BE2C (cell line): Measurements from ENCODE around the gene CBARP.
"Not testable (repeated sequence)": the region's sequence is repeated elsewhere in the genome, so short reads cannot be mapped to it uniquely, and the experiment has no call there.

Experiments used
- DNase-seq: peaks from one replicate; pipeline ENCODE4 v3.0.0-alpha.2; 2020
- H3K27me3 ChIP-seq: fragments of 250-450 bp; sonication (Bioruptor Pico); 2 replicates; pipeline ENCODE4 v1.5.1; 2020; ENCODE audit warnings: mild to moderate bottlenecking
- H3K36me3 ChIP-seq: fragments of 250-450 bp; sonication (Bioruptor Pico); 2 replicates; pipeline ENCODE4 v1.5.1; 2020; ENCODE audit warnings: mild to moderate bottlenecking
- H3K4me1 ChIP-seq: fragments of 250-450 bp; sonication (Bioruptor Pico); 2 replicates; pipeline ENCODE4 v1.5.1; 2020
- H3K4me3 ChIP-seq: 2 replicates; pipeline ENCODE4 v1.5.1; 2011; ENCODE audit warnings: low read depth, low read length
- H3K9me3 ChIP-seq: fragments of 250-450 bp; sonication (Bioruptor Pico); 2 replicates; pipeline ENCODE4 v1.5.1; 2020
- TF ChIP-seq, protein P1 (sequence below): IDR thresholded peaks from 2 replicates; pipeline ENCODE4 v1.5.1; 2012; ENCODE audit warnings: mild to moderate bottlenecking, low read depth, low read length

Gene CBARP

DNA sequence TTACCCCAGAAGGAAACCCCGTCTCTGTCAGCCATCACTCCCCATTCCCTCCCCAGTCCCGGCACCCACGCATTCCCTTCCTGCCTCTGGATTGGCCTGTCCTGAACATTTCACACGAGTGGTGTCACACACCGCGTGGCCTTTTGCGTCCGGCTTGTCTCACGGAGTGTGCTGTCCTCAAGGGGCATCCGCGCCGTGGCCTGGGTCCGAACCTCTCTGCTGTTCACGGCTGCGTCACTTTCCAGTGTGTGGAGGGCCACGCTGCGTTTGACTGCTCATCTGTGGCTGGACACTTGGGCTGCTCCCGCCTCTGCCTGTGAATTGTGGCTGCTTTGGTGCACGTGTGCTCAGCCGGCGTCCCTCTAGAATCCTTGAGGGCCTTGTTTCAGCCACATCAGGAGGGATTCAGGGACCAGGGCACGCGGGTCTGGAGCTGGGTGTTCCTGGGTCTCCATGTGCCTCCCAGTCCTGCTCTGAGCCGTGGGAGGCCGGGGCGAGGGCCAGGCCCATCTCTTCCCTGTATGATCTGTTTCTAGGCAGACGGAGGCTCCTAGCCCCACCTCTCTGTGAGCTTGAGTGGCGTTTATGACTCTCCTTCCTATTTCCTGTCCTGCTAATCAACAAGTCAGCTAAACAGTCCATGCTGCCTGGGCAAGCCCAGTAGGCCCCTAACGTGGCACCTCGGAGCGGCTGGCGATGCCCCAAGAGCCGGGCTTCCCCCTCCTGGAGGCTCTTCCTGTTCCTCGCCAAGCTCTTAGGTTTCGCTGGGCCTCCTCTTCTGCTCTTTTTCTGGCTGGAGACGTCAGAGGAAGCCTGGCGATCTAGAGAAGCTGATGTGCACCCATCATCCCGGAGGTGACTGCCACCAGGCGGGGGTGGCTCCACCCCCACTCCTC is 24.2 kb downstream of the CBARP start:
- Histone ChIP-seq H3K4me3 (no peak overlapping the region), H3K9me3 (no peaks in the 10 kb centered on the region), H3K36me3 (peaks cover 29% of the 10 kb centered on the region), H3K4me1 (peaks cover 22% of the 10 kb centered on the region), H3K27me3 (no peaks in the 10 kb centered on the region)
- TF ChIP-seq, protein P1, sequence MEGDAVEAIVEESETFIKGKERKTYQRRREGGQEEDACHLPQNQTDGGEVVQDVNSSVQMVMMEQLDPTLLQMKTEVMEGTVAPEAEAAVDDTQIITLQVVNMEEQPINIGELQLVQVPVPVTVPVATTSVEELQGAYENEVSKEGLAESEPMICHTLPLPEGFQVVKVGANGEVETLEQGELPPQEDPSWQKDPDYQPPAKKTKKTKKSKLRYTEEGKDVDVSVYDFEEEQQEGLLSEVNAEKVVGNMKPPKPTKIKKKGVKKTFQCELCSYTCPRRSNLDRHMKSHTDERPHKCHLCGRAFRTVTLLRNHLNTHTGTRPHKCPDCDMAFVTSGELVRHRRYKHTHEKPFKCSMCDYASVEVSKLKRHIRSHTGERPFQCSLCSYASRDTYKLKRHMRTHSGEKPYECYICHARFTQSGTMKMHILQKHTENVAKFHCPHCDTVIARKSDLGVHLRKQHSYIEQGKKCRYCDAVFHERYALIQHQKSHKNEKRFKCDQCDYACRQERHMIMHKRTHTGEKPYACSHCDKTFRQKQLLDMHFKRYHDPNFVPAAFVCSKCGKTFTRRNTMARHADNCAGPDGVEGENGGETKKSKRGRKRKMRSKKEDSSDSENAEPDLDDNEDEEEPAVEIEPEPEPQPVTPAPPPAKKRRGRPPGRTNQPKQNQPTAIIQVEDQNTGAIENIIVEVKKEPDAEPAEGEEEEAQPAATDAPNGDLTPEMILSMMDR, result no peak
- peak; percentile 47 for DNase-seq

DNA sequence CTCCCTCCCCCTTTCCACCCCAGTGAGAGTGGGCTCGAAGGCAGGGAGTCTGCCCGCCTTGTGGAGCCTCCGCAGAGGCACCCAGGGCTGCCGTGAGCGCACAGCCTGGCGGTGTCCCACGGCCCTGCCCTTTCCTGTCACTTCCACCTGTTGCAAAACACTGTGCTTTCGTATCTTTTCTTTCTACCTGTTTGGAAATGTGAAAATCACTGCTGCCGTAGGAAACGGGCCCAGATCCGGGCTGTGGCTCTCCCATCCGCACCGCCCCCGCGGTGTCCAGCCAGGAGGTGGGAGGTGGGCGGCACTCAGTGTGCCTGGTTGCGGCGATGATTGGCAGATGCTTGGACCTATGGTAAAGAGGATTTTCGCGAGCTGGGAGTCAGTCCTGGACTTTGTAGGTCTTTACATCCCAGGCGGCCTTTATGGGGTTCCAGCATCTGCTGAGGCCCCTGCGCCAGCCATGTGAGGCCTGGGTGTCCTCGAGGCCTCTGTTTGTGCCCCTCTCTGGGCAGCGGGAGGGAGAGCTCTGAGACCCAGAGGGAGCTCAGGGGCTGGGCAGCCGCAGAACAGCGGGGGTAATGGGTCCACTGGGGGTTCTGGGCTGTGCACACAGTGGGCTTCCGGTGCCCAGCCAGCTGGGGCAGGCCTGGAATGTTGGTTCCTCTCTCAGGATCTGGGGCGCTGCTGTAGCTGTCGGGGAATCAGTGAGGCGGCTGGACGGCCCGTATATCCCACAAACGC is 26.1 kb downstream of the CBARP start:
- TF ChIP-seq, protein P1, result no peak
- peaks cover 29% of the 10 kb centered on the region for H3K36me3 ChIP-seq
- H3K4me1 ChIP-seq, result peaks cover 22% of the 10 kb centered on the region
- no peaks in the 10 kb centered on the region for H3K9me3 ChIP-seq
- no peak overlapping the region for H3K4me3 ChIP-seq
- H3K27me3 ChIP-seq, result no peaks in the 10 kb centered on the region
- DNase-seq, result no peak

DNA sequence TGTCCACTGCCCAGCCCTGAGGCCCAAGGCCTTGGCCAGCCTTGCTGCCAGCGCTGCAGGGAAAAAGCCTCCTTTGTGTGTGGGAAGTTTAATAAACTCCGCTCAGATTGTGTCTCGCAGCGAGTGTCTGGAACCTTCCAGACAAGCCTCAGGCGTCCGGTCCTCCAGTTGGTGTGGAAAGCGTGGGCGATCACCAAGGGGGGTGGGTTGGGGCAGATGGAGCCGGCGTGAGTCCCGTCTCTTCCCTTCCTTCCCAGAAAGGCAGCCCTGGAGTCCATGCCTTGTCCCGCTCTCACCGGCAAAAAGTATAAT is 27.6 kb downstream of the CBARP start:
- H3K36me3 ChIP-seq, result peaks cover 29% of the 10 kb centered on the region
- no peak overlapping the region for H3K4me3 ChIP-seq
- no peaks in the 10 kb centered on the region for H3K9me3 ChIP-seq
- no peaks in the 10 kb centered on the region for H3K27me3 ChIP-seq
- TF ChIP-seq, protein P1, result no peak
- H3K4me1 ChIP-seq, result peaks cover 19% of the 10 kb centered on the region
- DNase-seq, result no peak

DNA sequence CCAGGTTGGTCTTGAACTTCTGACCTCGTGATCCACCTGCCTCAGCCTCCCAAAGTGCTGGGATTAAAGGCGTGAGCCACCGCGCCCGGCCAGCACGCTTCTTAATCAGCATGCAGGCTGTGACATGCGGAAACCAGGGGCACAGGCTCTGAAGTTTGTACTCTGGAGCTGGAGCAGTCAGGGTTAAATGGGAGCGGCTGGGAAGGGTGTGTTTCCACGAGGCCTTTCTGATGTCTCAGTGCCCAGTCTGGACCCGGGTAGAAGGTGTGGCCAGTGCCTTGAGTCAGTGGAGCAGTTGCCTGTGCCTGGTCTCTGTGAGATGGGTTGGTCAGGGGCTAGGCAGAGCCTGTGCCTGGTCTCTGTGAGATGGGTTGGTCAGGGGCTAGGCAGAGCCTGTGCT is 29.0 kb downstream of the CBARP start:
- not testable (repeated sequence) for H3K4me1 ChIP-seq, H3K9me3 ChIP-seq, H3K4me3 ChIP-seq, DNase-seq, H3K27me3 ChIP-seq
- H3K36me3 ChIP-seq, result peaks cover 25% of the 10 kb centered on the region

DNA sequence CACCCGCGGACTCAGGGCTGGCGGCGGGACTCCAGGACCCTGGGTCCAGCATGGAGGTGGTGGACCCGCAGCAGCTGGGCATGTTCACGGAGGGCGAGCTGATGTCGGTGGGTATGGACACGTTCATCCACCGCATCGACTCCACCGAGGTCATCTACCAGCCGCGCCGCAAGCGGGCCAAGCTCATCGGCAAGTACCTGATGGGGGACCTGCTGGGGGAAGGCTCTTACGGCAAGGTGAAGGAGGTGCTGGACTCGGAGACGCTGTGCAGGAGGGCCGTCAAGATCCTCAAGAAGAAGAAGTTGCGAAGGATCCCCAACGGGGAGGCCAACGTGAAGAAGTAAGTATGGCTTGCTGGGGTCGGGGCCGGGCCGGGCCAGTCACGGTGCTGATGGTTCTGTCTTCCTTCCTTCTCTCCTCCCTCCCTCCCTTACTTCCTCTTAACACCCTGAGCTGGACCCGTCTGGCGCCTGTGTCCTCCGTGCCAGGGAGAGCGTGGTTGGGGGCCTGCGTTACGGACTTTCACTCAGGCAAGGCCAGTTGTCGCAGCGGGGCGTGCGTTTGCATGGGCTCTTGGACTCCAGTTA is 30.8 kb downstream of the CBARP start:
- peaks cover 14% of the 10 kb centered on the region for H3K36me3 ChIP-seq
- TF ChIP-seq, protein P1, result no peak
- H3K4me1 ChIP-seq, result no peaks in the 10 kb centered on the region; the same call in 1 of the 2 replicates
- H3K27me3 ChIP-seq, result no peaks in the 10 kb centered on the region
- peak overlapping the region; percentile 90 for H3K4me3 ChIP-seq
- no peaks in the 10 kb centered on the region for H3K9me3 ChIP-seq
- DNase-seq, result no peak

DNA sequence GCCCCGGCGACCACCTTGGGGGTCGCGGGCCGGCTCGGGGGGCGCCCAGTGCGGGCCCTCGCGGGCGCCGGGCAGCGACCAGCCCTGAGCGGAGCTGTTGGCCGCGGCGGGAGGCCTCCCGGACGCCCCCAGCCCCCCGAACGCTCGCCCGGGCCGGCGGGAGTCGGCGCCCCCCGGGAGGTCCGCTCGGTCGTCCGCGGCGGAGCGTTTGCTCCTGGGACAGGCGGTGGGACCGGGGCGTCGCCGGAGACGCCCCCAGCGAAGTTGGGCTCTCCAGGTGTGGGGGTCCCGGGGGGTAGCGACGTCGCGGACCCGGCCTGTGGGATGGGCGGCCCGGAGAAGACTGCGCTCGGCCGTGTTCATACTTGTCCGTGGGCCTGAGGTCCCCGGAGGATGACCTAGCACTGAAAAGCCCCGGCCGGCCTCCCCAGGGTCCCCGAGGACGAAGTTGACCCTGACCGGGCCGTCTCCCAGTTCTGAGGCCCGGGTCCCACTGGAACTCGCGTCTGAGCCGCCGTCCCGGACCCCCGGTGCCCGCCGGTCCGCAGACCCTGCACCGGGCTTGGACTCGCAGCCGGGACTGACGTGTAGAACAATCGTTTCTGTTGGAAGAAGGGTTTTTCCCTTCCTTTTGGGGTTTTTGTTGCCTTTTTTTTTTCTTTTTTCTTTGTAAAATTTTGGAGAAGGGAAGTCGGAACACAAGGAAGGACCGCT is 31.5 kb downstream of the CBARP start:
- Histone ChIP-seq H3K9me3 (no peaks in the 10 kb centered on the region), H3K36me3 (peaks cover 14% of the 10 kb centered on the region), H3K4me3 (peak overlapping the region; percentile 90), H3K4me1 (no peaks in the 10 kb centered on the region; the same call in 1 of the 2 replicates), H3K27me3 (no peaks in the 10 kb centered on the region)
- TF ChIP-seq, protein P1, result no peak
- no peak for DNase-seq
